Suprapubic skin (tissue), 4 donors: ENCODE measurements around the gene PHC3.

Source experiments
- EP300 ChIP-seq: sonication (generic); formaldehyde crosslinking; IDR thresholded peaks from one replicate; pipeline ENCODE4 v1.6.1; 2017; ENCODE audit warnings: antibody characterized with exemption
- POLR2A ChIP-seq, 2 donors: fragments of 450-650 bp; IDR thresholded peaks; one replicate each; pipeline ENCODE4 v1.6.1; 2017; ENCODE audit warnings: antibody characterized with exemption in 2 of 2, mild to moderate bottlenecking in 2 of 2, moderate library complexity in 2 of 2
- POLR2AphosphoS5 ChIP-seq, 3 donors: sonication (generic); formaldehyde crosslinking; IDR thresholded peaks; one replicate each; pipeline ENCODE4 v1.6.1; 2017; ENCODE audit warnings: antibody characterized with exemption in 3 of 3
- TF ChIP-seq, protein P1 (sequence below), 2 donors: fragments of 200-600 bp in 1 of 2; fragments of 450-650 bp in 1 of 2; sonication (generic) in 1 of 2; IDR thresholded peaks; one replicate each; pipeline ENCODE4 v1.5.1; 2016 to 2019; ENCODE audit warnings: antibody characterized with exemption in 2 of 2, mild to moderate bottlenecking in 1 of 2, moderate library complexity in 1 of 2

DNA sequence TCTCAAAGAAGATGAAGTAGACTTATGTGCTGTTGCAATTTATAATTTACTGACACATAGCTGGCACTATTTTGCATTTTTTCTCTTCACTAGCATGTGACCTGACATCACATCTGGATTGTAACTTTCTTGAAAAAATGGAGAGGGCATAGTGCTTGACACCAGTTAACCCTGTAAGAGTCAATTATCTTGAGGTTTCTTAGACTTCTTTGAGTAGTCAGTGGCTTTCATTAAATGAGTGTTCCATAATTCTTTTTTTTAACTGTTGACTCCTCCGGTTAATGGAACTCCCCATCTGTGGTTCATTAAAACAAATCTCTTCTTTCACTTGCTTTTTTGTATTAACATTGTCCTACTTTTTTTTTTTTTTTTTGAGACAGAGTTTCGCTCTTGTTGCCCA, 23.8 kb upstream of the PHC3 start:
- TF ChIP-seq, protein P1, sequence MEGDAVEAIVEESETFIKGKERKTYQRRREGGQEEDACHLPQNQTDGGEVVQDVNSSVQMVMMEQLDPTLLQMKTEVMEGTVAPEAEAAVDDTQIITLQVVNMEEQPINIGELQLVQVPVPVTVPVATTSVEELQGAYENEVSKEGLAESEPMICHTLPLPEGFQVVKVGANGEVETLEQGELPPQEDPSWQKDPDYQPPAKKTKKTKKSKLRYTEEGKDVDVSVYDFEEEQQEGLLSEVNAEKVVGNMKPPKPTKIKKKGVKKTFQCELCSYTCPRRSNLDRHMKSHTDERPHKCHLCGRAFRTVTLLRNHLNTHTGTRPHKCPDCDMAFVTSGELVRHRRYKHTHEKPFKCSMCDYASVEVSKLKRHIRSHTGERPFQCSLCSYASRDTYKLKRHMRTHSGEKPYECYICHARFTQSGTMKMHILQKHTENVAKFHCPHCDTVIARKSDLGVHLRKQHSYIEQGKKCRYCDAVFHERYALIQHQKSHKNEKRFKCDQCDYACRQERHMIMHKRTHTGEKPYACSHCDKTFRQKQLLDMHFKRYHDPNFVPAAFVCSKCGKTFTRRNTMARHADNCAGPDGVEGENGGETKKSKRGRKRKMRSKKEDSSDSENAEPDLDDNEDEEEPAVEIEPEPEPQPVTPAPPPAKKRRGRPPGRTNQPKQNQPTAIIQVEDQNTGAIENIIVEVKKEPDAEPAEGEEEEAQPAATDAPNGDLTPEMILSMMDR (IDR thresholded peaks at IDR 0.05): no peak
- TF ChIP-seq POLR2A (IDR thresholded peaks at IDR 0.05) (no peak), EP300 (no peak), POLR2AphosphoS5 (IDR thresholded peaks at IDR 0.05) (no peak)
